Activated CD4-positive, alpha-beta T cell treated with anti-CD3 and anti-CD28 coated beads, Interleukin-2, amount 50 U/mL, for 1 hour (primary cell): ENCODE measurements around the gene S100B.
A peak's percentile ranks its signal among the peaks of the same experiment; 100 is the strongest.

Source experiments
- DNase-seq: peaks from one replicate; pipeline ENCODE4 v3.0.0-alpha.2; 2020

S100B gene

DNA sequence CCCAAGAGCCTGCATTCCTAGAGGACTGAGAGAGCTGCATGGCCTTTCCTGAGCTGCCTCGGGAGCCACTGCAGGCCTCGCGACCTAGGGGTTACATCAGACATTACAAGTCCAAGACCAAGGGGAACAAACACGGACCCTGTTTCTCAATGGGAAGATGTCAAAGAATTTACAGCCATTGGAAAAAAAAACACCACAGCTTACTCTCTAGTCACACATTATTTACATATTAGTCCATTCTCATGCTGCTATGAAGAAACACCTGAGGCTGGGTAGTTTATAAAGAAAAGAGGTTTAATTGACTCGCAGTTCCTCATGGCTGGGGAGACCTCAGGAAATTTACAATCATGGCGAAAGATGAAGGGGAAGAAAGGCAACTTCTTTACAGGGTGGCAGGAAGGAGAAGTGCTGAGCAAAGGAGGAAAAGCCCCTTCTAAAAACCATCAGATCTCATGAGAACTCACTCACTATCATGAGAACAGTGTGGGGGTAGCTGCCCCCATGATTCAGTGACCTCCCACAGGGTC, 22.2 kb upstream of the S100B start:
- DNase-seq, result no peak

DNA sequence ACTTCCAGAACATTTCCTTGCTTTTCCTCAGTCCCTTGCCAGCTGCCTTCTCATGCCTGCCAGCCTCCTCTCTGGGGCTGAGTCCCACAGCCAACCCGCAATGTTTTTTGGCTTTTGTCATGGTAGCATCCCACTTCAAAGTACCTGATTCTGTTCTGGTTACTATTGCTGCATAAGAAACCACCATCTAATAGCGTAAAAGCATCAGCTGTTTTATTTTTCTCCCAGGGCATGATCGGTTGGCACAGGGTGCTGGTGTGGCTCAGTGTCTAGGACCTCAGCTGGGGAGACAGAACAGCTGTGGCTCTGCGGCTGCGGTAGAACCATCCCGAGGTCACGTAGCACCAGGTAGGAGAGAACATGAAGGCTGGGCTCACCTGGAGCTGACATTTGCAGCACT, 21.7 kb upstream of the S100B start:
- DNase-seq, result peak; percentile 22

DNA sequence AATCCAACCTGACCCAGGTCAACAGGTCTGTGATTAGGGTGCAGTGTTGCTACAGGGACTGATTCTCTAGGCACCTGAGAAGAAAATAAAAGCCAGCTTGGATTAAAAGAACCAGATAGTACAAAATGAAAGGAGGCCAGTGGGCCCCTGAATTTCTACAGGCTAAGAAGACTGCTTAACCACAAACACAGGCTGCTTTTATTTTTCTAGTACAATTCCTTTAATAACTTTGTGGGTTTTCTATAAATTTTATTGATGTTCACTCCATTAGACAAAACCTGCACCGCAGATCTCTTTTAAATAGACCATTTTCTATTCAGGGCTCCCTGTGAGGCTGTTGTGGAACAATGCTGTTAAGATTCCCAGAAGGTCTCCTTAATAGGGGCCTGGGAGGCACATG, 20.9 kb upstream of the S100B start:
- no peak for DNase-seq

DNA sequence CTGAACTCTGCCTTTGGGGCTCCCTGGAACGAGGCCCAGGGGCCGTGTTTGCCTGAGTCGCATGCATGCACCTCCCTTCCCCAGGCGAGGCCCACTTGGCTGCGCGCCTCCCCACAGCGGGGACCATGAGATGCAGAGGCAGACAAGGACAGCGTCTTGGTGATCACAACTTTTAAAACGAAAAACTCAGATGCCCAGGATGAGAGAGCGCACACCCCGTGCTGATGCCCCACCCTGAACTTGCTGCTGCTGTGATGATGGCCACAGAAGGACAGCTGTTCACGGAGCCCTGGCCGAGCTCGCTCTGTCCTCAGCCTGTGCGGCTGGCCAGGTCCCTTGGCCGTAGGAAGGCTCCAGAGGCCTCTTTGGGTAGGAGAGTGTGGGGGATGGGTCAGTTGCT, 19.2 kb upstream of the S100B start:
- no peak for DNase-seq

DNA sequence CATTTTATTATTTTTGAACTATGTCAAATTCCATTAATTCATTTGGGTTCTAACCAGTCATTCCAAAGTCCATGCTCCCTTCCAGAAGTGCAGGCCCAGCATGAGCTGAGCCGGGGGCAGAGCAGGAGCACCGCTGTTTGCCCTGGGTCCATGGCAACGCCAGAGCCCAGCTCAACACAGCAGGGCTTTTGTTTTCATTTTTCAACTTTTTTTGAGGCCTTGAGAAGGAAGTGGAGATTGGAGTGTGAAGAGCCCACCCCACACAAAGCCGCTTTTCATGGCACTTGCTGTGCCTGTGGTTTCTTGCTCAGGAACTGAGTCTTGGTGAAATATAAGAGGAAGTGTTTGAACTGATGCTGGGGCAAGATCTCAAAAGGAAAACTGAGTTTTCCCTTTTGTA, 17.3 kb upstream of the S100B start:
- DNase-seq, result peak; percentile 27

DNA sequence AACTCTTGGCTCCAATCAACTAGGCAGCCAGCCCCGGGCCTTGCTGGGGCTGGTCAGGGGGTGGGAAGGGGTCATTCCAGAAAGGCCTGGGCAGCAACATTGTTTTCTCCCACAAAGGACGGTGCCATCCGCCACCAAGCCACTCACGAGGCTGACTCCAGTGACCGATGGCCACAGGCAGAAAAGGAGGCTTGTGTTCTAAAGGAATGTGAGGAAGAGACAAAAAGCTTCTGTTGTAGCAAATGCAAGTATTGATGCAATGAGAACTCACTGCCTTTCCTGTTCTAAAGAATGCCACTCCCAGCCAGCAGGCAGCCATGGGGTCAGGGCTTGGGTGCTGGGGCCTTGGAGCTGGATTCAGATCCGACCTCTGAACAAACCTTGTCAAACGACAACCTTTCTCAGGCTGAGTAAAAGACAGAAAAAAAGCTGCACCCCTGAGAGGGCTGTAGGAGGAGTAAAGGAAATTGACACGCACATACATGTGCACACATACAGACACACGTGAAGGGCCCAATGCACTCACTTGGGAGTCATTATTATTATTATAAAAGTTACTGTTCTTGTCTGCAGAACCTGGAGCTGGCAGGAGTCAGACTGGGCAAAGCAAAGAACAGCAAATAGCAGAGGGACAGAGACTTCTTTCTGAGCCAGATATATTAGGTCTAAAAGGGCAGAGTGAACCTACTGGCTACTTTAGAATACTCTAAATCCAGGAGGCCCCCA, 16.7 kb upstream of the S100B start:
- DNase-seq, result no peak

DNA sequence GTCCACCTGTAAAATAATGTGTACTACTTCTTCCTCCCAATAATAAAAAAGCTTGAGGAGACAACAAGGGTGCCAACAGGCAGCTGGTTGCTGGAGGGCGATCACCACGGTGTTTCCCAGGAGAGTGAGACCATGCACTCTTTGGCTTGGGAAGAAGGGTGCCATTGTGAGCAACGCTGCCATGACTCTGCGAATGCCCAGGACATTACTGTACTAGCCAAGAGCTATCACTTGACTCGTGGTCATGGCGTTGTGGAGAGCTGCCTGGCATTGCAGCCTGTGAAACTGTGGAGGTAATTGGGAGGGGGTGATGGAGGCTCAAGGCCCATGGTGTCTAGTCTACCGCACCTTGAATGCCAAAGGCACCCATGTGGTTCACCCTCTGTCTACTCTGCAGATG, 16.0 kb upstream of the S100B start:
- no peak for DNase-seq

DNA sequence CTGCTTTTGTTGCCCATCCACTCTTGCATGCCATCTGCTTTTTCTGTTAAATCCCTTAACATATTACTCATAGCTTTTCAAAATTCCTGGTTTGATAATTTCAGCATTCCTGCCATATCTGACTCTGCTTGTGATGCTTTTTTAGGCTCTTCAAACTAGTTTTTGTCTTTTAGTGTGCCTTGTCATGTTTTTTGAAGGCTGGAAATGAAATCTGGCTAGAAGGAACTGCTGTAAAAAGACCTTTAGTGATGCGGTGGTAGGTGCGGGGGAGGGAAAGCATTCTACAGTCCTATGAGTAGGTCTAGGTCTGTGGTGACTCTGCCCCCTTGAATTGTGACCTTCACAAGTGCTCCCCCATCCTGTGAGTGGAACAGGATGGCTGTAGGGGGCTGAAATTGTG, 15.0 kb upstream of the S100B start:
- DNase-seq, result no peak

DNA sequence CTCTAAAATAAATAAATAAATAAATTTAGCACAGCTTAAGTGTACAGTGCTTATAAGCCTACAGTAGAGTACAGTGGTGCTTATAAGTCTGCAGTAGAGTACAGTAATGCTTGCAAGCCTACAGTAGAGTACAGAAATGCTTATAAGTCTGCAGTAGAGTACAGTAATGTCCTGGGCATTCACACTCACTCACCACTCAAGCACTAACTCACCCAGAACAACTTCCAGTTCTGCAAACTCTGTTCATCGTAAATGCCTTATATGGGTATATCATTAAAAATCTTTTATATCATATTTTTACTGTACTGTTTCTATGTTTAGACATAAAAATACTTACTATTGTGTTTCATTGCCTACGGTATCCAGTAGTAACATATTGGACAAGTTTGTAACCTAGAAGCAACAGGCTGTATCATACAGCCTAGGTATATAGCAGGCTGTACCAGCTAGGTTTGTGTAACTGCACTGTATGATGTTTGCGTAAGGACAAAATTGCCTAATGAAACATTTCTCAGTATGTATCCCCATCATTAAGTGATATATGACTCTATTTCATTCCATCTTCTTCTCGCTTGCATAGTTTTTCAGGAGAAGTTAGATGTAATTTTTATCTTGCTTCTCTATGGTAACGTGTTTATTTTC, 14.0 kb upstream of the S100B start:
- no peak for DNase-seq

DNA sequence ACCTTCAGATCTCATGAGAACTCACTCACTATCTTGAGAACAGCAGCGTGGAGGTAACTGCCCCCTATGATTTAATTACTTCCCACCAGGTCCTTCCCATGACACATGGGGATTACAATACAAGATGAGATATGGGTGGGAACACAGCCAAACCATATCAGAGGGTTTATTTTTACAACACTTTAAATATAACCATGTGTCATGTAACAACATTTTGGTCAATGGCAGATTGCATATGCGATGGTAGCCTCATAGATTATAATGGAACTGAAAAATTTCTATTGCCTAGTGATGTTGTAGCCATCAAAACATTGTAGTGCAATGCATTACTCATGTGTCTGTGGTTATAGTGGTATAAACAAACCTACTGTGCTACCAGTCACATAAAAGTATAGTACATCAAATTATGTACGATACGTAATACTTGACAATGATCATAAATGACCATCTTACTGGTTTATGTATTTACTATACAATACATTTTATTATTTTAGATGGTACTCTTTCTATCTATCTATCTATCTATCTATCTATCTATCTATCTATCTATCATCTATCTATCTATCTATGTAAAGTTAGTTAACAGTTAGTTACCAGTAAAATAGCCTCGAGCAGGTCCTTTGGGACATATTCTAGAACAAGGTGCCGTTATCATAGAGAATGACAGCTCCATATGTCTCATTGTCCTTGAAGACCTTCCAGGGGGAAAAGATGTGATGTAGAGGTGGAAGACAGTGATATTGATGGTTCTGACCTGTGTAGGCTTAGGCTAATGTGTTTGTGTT, 12.6 kb upstream of the S100B start:
- DNase-seq, result no peak

DNA sequence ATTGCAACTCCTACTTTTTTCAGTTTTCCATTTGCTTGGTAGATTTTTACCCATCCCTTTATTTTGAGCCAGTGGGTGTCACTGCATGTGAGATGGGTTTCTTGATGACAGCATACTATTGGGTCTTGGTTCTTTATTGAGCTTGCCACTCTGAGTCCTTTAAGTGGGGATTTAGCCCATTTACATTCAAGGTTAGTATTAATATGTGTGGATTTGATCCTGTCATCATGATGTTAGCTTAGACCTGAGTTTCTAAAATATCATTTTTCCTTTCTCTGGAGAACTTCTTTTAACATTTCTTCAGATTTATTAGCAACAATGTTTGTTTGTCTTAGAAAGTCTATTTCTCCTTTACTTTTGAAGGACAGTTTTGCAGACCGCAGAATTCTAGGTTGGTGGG, 11.8 kb upstream of the S100B start:
- DNase-seq, result no peak

DNA sequence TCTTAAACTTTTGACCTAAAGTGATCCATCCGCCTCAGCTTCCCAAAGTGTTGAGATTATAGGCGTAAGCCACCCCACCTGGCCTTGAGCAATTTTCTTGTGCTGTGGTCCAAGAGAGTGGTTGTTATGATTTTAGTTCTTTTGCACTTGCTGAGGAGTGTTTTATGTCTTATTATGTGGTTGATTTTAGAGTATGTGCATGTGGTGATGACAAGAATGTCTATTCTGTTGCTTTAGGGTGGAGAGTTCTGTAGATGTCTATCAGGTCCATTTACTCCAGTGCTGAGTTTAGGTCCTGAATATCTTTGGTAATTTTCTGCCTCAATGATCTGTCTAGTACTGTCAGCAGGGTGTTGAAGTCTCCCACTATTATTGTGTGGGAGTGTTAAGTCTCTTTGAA, 11.2 kb upstream of the S100B start:
- DNase-seq, result no peak

DNA sequence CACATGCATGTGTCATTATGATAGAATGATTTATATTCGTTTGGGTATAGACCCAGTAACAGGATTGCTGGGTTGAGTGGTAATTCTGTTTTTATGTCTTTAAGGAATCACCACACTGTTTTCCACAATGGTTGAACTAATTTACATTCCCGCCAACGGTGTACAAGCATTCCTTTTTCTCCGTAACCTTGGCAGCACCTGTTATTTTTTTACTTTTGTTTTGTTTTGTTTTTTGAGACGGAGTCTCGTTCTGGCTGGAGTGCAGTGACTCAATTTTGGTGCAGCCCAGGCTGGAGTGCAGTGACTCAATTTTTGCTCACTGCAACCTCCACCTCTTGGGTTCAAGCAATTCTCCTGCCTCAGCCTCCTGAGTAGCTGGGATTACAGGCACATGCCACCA, 8.5 kb upstream of the S100B start:
- no peak for DNase-seq

DNA sequence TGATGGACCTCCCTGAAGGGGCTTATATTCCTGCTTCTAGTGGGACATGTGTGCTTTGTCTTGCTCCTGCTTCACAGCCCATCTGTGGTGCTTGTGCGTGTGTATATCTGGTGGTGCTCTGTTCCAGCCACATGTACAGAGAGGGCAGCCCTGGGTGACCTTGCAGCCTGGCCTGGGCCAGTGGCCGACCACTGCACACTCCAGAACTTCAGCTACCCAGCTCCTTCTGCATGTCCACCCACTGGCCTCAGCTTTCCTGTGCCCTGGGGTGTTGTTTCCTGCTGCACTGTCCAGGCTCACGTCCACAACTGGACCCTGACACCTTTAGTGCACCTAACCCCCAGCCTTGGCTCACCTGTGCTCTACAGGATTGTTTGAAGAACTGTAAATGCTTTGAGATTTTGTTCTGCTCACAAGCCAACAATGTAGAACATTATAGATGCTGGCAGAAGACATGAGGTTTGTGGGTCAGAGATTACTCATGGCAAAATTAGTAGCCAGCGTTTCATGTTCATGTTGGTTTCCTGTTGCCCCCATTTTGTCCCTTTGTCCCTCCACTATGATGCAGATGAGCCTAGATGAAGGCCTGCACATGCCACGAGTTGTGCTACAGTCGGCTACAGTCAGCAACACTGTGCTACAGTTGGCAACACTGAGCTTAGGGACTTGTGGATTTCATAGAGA, 5.3 kb upstream of the S100B start:
- DNase-seq, result no peak

DNA sequence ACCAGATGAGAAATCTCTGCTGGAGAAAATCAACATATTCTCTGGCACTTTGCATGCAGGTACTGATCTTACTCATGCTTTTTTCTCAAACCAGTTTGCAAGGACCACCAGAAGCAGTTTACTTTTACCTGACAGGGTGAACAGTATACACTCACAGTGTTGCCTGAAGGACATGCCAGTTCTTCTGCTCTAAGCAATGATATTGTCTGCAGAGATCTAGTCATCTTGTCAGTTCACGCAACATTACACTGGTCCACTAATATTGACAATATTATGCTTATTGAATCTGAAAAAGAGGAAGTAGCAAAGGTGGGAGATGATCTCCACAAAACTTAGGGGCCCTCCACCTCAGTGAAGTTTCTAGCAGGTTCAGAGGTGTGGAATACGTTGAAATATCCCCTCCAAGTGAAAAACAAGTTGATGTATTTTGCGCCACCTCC, 3.8 kb upstream of the S100B start:
- no peak for DNase-seq

DNA sequence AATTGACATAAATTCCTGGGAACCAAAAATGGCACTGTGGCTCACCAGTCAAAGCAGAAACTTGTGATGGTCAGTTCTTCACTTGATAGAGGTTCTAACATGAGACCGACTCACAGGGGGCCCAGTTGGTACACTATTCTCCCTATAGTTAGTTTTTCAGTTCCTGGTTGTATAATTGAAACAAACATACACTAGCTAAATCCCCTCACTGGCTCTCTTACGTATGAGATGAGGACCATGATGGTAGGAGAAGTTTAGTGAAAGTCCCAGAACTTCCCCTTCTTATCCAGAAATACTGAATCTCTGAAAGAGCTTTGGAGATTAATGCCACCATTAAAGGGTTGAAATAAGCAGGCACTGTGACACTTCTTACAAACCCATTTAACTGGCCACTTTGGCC, 2.8 kb upstream of the S100B start:
- no peak for DNase-seq

DNA sequence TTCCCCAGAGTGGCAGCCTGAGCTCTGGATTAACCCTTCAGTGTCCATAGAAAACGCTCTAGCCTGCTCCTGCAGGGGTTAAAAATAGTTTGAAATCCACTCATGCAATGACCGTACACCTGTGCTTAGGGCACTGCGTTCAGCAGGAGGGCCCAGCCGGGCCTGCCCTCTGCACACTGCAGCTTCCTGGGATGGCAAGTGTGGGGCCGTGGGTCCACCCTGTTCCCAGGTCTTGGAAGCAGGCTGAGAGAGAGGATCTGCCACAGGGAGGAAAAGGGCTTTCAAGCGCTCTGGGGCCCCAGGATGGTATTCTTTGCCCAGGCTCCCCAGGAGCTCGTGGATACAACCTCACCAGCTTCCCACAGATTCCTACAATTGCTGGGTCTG, 1.5 kb upstream of the S100B start:
- no peak for DNase-seq

DNA sequence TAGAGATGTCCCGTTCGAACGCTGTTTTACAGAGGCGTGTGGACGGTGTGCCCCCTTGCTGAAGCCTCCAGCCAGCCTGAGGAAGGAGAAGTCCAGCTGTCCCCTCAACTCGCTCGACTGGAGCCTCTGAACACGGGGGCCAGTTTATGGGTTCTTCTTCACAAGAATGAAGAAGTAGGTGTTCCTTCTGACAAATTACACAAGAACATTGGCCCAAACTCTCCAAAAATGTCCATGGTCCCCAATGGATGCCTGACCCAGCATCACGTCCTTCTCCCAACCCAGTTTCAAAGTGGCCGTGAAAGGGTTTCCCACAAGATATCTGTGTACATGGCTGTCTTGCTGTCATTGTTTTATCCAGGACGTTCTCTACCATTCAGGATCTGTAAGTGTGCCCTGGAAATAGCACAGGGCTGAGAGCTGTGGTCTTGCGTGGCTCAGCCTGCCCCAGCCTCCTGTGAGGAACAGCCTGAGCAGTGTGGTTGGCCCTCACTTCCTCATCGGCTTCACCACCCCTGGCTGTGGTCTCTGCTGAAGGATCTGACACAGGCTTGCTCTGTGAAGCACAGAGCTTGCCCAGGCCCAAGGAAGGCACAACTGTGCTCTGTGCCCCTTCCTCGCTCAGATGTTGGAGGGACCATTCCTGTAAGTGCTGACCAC, 1.0 kb upstream of the S100B start:
- DNase-seq, result peak; percentile 34

DNA sequence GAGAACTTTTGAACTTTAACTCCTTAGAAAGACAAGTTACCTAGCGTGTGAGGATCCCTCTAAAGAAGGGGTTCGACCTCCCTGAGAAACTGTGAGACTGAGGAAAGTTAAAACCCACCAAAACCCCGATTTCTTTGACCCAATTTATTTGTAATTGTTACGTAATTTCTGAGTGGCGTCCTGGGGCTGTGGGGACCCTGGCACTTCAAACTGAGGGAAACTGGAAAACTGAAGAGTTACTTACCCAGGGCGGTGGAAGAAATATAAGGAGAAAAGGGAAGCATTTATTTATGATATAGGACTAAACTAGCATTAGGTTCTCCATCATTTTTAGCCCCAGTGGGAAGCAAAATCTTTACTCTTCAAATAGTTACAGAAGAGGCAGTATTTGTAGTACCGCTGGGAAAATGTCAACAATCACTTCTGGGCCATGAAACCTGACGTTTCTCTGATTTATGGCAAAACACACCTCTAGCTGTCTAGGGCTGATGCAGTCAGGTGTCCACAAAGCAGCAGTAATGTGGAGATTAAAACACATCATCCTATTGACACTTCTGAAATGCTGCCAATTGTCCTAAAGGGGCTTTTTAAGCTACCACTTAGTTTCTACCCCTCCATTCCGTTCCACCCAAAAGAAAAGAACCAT, 430 bp downstream of the S100B start:
- DNase-seq, result no peak

DNA sequence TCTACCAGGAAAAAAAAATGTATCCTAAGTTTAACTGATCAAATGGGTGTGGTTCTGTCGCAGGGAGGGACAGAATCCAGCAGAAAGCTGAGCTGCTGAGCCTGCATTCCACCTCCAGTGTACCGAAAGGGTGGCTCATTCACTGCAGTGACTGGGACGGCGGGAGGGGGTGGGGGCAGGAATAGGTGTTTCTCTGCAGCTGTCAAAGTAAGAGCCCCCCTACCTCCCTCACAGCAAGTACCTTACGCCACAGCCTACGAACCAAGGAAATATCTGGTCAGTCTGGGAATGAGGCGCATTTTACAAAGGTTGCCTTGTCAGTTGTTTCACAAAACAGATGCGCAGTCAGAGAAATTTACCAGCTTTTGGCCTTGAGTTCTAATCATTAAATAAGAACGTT, 1.7 kb downstream of the S100B start:
- no peak for DNase-seq

DNA sequence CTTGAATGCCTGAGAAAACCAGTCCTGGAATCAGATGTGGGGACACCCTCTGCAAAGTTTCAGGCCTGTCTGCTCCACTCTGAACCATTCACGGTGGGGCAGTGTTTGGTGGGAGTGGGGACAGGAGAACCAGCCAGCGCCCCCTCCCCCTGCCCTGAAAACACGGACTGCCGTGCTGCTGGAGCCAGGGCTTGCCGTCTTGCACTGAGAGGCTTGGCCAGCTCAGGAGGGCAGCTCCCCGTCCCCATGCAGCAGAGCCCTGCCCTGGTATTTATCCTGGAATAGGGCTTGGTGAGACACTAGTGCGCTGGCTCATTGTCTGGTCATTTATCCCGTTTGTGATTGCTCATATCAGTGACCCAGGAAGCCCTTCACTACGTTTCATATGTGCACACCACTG, 3.9 kb downstream of the S100B start:
- DNase-seq, result no peak

DNA sequence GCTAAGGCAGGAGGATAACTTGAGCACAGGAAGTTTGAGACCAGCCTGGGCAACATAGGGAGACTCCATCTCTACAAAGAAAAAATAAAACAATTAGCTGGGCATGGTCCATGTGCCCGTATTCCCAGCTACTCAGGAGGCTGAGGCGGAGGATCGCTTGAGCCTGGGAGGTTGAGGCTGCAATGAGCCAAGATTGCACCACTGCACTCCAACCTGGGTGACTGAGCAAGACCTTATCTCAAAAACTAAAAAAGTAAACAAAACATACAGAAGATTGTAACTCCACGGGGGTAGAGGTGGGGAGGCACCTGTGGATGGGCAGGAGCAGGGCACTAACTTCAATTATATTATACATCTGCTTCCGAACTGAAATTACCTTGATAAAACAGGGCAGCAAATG, 4.6 kb downstream of the S100B start:
- DNase-seq, result no peak
